HS-27A (cell line): Measurements from ENCODE around the gene MTMR3.

Experiments used
- DNase-seq: peaks from one replicate; pipeline ENCODE4 v3.0.0-alpha.2; 2012; ENCODE audit warnings: low read depth, missing footprints

The MTMR3 gene

GRCh38 chr22:29916007-29916544 lies 33.1 kb downstream of the MTMR3 start:
- no peak for DNase-seq

- no peak for DNase-seq
Observed at GRCh38 chr22:29917052-29917902, 34.3 kb downstream of the MTMR3 start.

- DNase-seq = no peak
Observed at GRCh38 chr22:29925402-29925801, 42.4 kb downstream of the MTMR3 start.

GRCh38 chr22:29926057-29926456 lies 43.1 kb downstream of the MTMR3 start:
- no peak for DNase-seq

- no peak for DNase-seq
Observed at GRCh38 chr22:29932136-29932535, 49.2 kb downstream of the MTMR3 start.

- DNase-seq = no peak
Observed at GRCh38 chr22:29933619-29934018, 50.6 kb downstream of the MTMR3 start.

GRCh38 chr22:29934596-29934995 lies 51.6 kb downstream of the MTMR3 start:
- no peak for DNase-seq

GRCh38 chr22:29936186-29936585 lies 53.2 kb downstream of the MTMR3 start:
- DNase-seq = no peak

- DNase-seq = no peak
Observed at GRCh38 chr22:29937940-29938693, 55.1 kb downstream of the MTMR3 start.

GRCh38 chr22:29940526-29940925 lies 57.6 kb downstream of the MTMR3 start:
- no peak for DNase-seq

GRCh38 chr22:29944339-29944738 lies 61.4 kb downstream of the MTMR3 start:
- DNase-seq = no peak

GRCh38 chr22:29945435-29945834 lies 62.5 kb downstream of the MTMR3 start:
- no peak for DNase-seq

GRCh38 chr22:29946220-29946619 lies 63.2 kb downstream of the MTMR3 start:
- no peak for DNase-seq

- no peak for DNase-seq
Observed at GRCh38 chr22:29947410-29948384, 64.7 kb downstream of the MTMR3 start.

GRCh38 chr22:29948385-29948769 lies 65.4 kb downstream of the MTMR3 start:
- no peak for DNase-seq

- no peak for DNase-seq
Observed at GRCh38 chr22:29949872-29950271, 66.9 kb downstream of the MTMR3 start.

GRCh38 chr22:29951791-29952413 lies 68.9 kb downstream of the MTMR3 start:
- DNase-seq = no peak

GRCh38 chr22:29954203-29954855 lies 71.4 kb downstream of the MTMR3 start:
- no peak for DNase-seq

- no peak for DNase-seq
Observed at GRCh38 chr22:29956680-29957079, 73.7 kb downstream of the MTMR3 start.

- DNase-seq = no peak
Observed at GRCh38 chr22:29958170-29958569, 75.2 kb downstream of the MTMR3 start.

- no peak for DNase-seq
Observed at GRCh38 chr22:29964776-29965175, 81.8 kb downstream of the MTMR3 start.
